ENCODE results near the gene MSH6.

The MSH6 gene

DNA sequence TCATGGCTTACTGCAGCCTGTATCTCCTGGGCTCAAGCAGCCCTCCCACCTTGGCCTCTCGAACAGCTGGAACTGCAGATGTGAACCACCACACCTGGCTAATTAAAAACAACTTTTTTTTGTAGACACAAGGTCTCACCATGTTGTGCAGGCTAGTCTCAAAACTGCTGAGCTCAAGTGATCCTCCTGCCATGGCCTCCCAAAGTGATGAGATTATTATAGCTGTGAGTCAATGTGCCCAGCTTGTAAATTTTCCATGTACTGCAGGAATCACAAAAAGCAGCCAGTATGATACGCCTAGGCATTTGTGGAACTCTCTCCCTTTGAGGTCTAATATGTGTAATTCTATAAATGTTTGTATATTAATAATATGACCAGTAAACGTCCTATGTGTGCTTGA lies 59.9 kb downstream of the MSH6 start:
- no peak for DNase-seq (ENCODE audit: low read depth in 1 of 2, low spot score in 1 of 2)
- H3K27ac ChIP-seq (replicated peaks): no peak overlapping the region
- no peaks in the 10 kb centered on the region for H3K27me3 ChIP-seq (ENCODE audit: insufficient read depth, poor library complexity, severe bottlenecking)
- TF ChIP-seq GABPA (IDR thresholded peaks at IDR 0.05; ENCODE audit: low read depth) (no peak), SPI1 (IDR thresholded peaks at IDR 0.05; ENCODE audit: borderline replicate concordance, low read depth) (no peak), POLR2AphosphoS5 (IDR thresholded peaks at IDR 0.05; ENCODE audit: low read depth) (no peak), CTCF (IDR thresholded peaks at IDR 0.05; ENCODE audit: insufficient read depth, low read length) (no peak)
- TF ChIP-seq, protein P1, sequence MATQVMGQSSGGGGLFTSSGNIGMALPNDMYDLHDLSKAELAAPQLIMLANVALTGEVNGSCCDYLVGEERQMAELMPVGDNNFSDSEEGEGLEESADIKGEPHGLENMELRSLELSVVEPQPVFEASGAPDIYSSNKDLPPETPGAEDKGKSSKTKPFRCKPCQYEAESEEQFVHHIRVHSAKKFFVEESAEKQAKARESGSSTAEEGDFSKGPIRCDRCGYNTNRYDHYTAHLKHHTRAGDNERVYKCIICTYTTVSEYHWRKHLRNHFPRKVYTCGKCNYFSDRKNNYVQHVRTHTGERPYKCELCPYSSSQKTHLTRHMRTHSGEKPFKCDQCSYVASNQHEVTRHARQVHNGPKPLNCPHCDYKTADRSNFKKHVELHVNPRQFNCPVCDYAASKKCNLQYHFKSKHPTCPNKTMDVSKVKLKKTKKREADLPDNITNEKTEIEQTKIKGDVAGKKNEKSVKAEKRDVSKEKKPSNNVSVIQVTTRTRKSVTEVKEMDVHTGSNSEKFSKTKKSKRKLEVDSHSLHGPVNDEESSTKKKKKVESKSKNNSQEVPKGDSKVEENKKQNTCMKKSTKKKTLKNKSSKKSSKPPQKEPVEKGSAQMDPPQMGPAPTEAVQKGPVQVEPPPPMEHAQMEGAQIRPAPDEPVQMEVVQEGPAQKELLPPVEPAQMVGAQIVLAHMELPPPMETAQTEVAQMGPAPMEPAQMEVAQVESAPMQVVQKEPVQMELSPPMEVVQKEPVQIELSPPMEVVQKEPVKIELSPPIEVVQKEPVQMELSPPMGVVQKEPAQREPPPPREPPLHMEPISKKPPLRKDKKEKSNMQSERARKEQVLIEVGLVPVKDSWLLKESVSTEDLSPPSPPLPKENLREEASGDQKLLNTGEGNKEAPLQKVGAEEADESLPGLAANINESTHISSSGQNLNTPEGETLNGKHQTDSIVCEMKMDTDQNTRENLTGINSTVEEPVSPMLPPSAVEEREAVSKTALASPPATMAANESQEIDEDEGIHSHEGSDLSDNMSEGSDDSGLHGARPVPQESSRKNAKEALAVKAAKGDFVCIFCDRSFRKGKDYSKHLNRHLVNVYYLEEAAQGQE (IDR thresholded peaks at IDR 0.05; ENCODE audit: insufficient replicate concordance, low read depth): no peak
- H3K4me3 ChIP-seq (replicated peaks; ENCODE audit: insufficient read depth, low read length): no peak overlapping the region

DNA sequence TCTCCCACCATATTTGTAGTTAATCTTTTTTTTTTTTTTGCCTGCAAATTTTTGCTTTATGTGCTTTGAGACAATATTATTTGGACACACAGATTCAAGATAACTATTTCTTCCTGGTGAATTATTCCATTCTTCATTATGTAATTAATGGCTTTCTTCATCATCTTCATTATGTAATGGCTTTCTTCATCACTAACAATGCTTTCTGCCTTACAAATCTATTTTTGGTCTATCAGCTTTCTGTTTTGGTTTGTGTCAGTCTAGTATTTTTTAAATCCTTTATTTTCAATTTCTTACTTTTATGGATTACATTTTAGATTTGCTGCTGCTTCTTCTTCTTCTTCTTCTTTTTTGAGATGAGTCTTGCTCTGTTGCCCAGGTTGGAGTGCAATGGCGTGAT lies 60.5 kb downstream of the MSH6 start:
- Histone ChIP-seq H3K4me3 (replicated peaks; ENCODE audit: insufficient read depth, low read length) (no peak overlapping the region), H3K27me3 (ENCODE audit: insufficient read depth, poor library complexity, severe bottlenecking) (no peaks in the 10 kb centered on the region), H3K27ac (replicated peaks) (no peak overlapping the region)
- no peak for DNase-seq (ENCODE audit: low read depth in 1 of 2, low spot score in 1 of 2)
- TF ChIP-seq, protein P1 (IDR thresholded peaks at IDR 0.05; ENCODE audit: insufficient replicate concordance, low read depth): no peak

- no peaks in the 10 kb centered on the region for H3K27me3 ChIP-seq (ENCODE audit: insufficient read depth, poor library complexity, severe bottlenecking)
- H3K4me3 ChIP-seq (replicated peaks; ENCODE audit: insufficient read depth, low read length): no peak overlapping the region
- DNase-seq (ENCODE audit: low read depth in 1 of 2, low spot score in 1 of 2): no peak
- H3K27ac ChIP-seq (replicated peaks): no peak overlapping the region
- TF ChIP-seq SPI1 (IDR thresholded peaks at IDR 0.05; ENCODE audit: borderline replicate concordance, low read depth) (no peak), POLR2AphosphoS5 (IDR thresholded peaks at IDR 0.05; ENCODE audit: low read depth) (no peak), GABPA (IDR thresholded peaks at IDR 0.05; ENCODE audit: low read depth) (no peak), CTCF (IDR thresholded peaks at IDR 0.05; ENCODE audit: insufficient read depth, low read length) (no peak)
Observed at GRCh38 chr2:47844162-47844561, 61.2 kb downstream of the MSH6 start.

DNA sequence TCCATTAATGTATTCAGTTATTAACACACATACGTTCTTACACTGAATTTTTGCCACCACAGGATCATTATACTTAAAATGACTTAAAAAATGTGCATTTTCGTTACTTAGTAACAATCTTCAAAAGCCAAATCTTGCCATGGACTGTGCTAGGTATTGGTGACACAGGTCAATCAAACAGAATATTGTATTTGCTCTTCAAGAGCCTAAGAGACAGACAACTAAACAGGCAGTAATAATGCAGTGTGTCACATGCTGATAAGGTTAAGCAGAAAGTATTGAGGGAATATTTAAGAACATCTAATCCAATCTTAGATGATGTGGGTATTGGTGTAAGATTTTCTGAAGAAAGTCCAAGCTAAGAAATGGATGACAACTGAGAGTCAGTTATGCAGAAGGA lies 66.4 kb downstream of the MSH6 start:
- TF ChIP-seq GABPA (IDR thresholded peaks at IDR 0.05; ENCODE audit: low read depth): no peak
- TF ChIP-seq, protein P1 (IDR thresholded peaks at IDR 0.05; ENCODE audit: insufficient replicate concordance, low read depth): no peak
- no peak for TF ChIP-seq CTCF (IDR thresholded peaks at IDR 0.05; ENCODE audit: insufficient read depth, low read length)
- TF ChIP-seq SPI1 (IDR thresholded peaks at IDR 0.05; ENCODE audit: borderline replicate concordance, low read depth): no peak
- TF ChIP-seq POLR2AphosphoS5 (IDR thresholded peaks at IDR 0.05; ENCODE audit: low read depth): no peak
- H3K27ac ChIP-seq (replicated peaks): no peak overlapping the region
- no peak overlapping the region for H3K4me3 ChIP-seq (replicated peaks; ENCODE audit: insufficient read depth, low read length)
- no peaks in the 10 kb centered on the region for H3K27me3 ChIP-seq (ENCODE audit: insufficient read depth, poor library complexity, severe bottlenecking)
- no peak for DNase-seq (ENCODE audit: low read depth in 1 of 2, low spot score in 1 of 2)

All from HL-60 (cell line).